Endothelial cell of umbilical vein (primary cell): ENCODE data around the gene KIAA1958. TPM values are rescaled to one million over a fixed set of nuclear protein-coding genes. Genes with fewer than 3 reads are reported as not detected.

Experiments
- BruUV-seq: library from RNA; stranded (reverse); fragments of 400-500 nt; replicated peaks from 2 replicates; lab custom pipeline; 2021; lab: Mats Ljungman, UMichigan
- CTCF ChIA-PET: fragments of 300-600, 350-600 bp; sonication (Branson Sonifier 250); formaldehyde crosslinking; loops from one replicate; lab custom pipeline; 2021; ENCODE audit warnings: antibody characterized with exemption, inconsistent platforms; lab: Charles Lee
- POLR2A ChIA-PET: fragments of 300-600, 350-600 bp; sonication (Branson Sonifier 250); formaldehyde crosslinking; loops from one replicate; lab custom pipeline; 2021; ENCODE audit warnings: antibody characterized with exemption, inconsistent platforms; lab: Charles Lee
- DNase-seq: peaks from one replicate; pipeline ENCODE4 v3.0.0-alpha.2; 2011; ENCODE audit warnings: low read depth, low spot score
- FAIRE-seq: peaks from 2 replicates; lab custom pipeline; 2011; peaks lifted over from hg19 to GRCh38; lab: Jason Lieb, UNC
- H2AFZ ChIP-seq: 2 replicates; pipeline ENCODE4 v1.6.0; 2012; ENCODE audit warnings: low read depth, low read length, control low read depth, inconsistent platforms
- H3K27ac ChIP-seq: 2 replicates; pipeline ENCODE4 v1.5.1; 2011; ENCODE audit warnings: low read depth, mild to moderate bottlenecking, control low read depth, low read length, moderate library complexity; ENCODE audit not compliant: insufficient read depth
- H3K27me3 ChIP-seq, 2 experiments: 2 replicates each; pipeline versions ENCODE4 v1.6.0 to v1.6.1; 2011; ENCODE audit warnings: low read length in 2 of 2, mixed read lengths in 1 of 2; ENCODE audit not compliant: control insufficient read depth in 2 of 2, insufficient read depth in 2 of 2
- H3K36me3 ChIP-seq, 2 experiments: 2 replicates in 1 of 2; 3 replicates in 1 of 2; pipeline ENCODE4 v1.5.1; 2011; ENCODE audit warnings: low read length in 2 of 2, mild to moderate bottlenecking in 1 of 2, moderate library complexity in 1 of 2; ENCODE audit not compliant: control insufficient read depth in 2 of 2, insufficient read depth in 2 of 2; ENCODE audit errors: extremely low read depth in 1 of 2
- H3K4me1 ChIP-seq: 3 replicates; pipeline ENCODE4 v1.5.1; 2011; ENCODE audit warnings: mild to moderate bottlenecking, low read length; ENCODE audit not compliant: control insufficient read depth, insufficient read depth; ENCODE audit errors: extremely low read depth
- H3K4me2 ChIP-seq: 2 replicates; pipeline ENCODE4 v1.6.1; 2011; ENCODE audit warnings: low read length, control low read depth, mixed read lengths; ENCODE audit not compliant: insufficient read depth
- H3K4me3 ChIP-seq, 3 experiments: fragments of 200-600 bp in 1 of 3; sonication (generic), shearing (Covaris generic) in 1 of 3; replicated peaks in 1 of 3; 2 replicates each; pipeline ENCODE4 v1.5.1; 2011 to 2016; ENCODE audit warnings: control low read depth in 3 of 3, low read length in 3 of 3, mild to moderate bottlenecking in 2 of 3, inconsistent platforms in 1 of 3, low read depth in 1 of 3, moderate library complexity in 1 of 3; ENCODE audit not compliant: insufficient read depth in 1 of 3
- H3K79me2 ChIP-seq: 2 replicates; pipeline ENCODE4 v1.6.0; 2012; ENCODE audit warnings: low read length, inconsistent platforms; ENCODE audit not compliant: control insufficient read depth, insufficient read depth
- H3K9ac ChIP-seq: replicated peaks from 2 replicates; pipeline ENCODE3; 2011; ENCODE audit warnings: low read length, control low read depth; ENCODE audit not compliant: insufficient read depth; ENCODE audit errors: extremely low read depth
- H3K9me1 ChIP-seq: replicated peaks from 3 replicates; pipeline ENCODE4 v1.6.0; 2011; ENCODE audit warnings: mild to moderate bottlenecking, low read length; ENCODE audit not compliant: control insufficient read depth, insufficient read depth; ENCODE audit errors: extremely low read depth
- H3K9me3 ChIP-seq: replicated peaks from 2 replicates; pipeline ENCODE4 v1.5.1; 2012; ENCODE audit warnings: low read length, inconsistent platforms; ENCODE audit not compliant: control insufficient read depth, insufficient read depth
- H4K20me1 ChIP-seq: replicated peaks from 2 replicates; pipeline ENCODE3; 2011; ENCODE audit warnings: mild to moderate bottlenecking, low read length; ENCODE audit not compliant: control insufficient read depth, insufficient read depth; ENCODE audit errors: extremely low read depth
- EZH2 ChIP-seq: IDR thresholded peaks from 2 replicates; pipeline ENCODE4 v1.6.1; 2012; ENCODE audit warnings: borderline replicate concordance, low read depth, mild to moderate bottlenecking, moderate library complexity, low read length, inconsistent platforms; ENCODE audit not compliant: severe bottlenecking
- FOS ChIP-seq: IDR thresholded peaks from 2 replicates; pipeline ENCODE4 v1.6.1; 2011; ENCODE audit warnings: mild to moderate bottlenecking, low read length, moderate library complexity, borderline replicate concordance; ENCODE audit not compliant: insufficient read depth
- GATA2 ChIP-seq: IDR thresholded peaks from 2 replicates; pipeline ENCODE4 v1.7.0; 2011; ENCODE audit warnings: low read depth, mild to moderate bottlenecking, moderate library complexity, mixed read lengths, low read length; ENCODE audit not compliant: insufficient read length, insufficient read depth
- JUN ChIP-seq: IDR thresholded peaks from 2 replicates; pipeline ENCODE4 v1.6.1; 2011; ENCODE audit warnings: borderline replicate concordance, low read depth; ENCODE audit not compliant: insufficient read length, insufficient read depth
- MYC ChIP-seq: IDR thresholded peaks from one replicate; pipeline ENCODE4 v1.6.1; 2011; ENCODE audit warnings: mild to moderate bottlenecking, low read depth, low read length
- POLR2A ChIP-seq: IDR thresholded peaks from 2 replicates; pipeline ENCODE4 v1.6.1; 2012; ENCODE audit warnings: low read depth, mild to moderate bottlenecking, control low read depth, low read length
- POLR2AphosphoS5 ChIP-seq: IDR thresholded peaks from 2 replicates; pipeline ENCODE4 v1.6.1; 2012; ENCODE audit warnings: low read depth, mild to moderate bottlenecking, control low read depth, low read length, moderate library complexity; ENCODE audit not compliant: insufficient read depth
- dilution Hi-C: fragments of 300-500 bp; cut with MboI; formaldehyde crosslinking; loops from one replicate; pipeline ENCODE4 v1.15.0; 2019; ENCODE audit warnings: low sequenced_read_pairs; ENCODE audit not compliant: extremely low pct_ligation_motif_present
- intact Hi-C: fragments of 100-400 bp; cut with micrococcal nuclease; formaldehyde crosslinking; loops from one replicate; pipeline ENCODE4 v1.10.0; 2022
- polyA plus RNA-seq, 4 experiments: library from polyadenylated mRNA; depleted of rRNA in 3 of 4; stranded (reverse) in 3 of 4; unstranded in 1 of 4; fragments of >200 nt; gene quantifications; 2 replicates each; pipeline versions ENCODE4 v1.2.1 to v1.2.3, GENCODE V29; 2011 to 2012; ENCODE audit warnings: missing spikeins in 1 of 4
- total RNA-seq: library from RNA; stranded (reverse); gene quantifications from 2 replicates; pipeline ENCODE4 v1.2.3, GENCODE V29; 2021
- TF ChIP-seq, protein P1 (sequence below), 2 donors: IDR thresholded peaks; 1 replicate in 1 of 2; 2 replicates in 1 of 2; pipeline ENCODE4 v1.5.1; 2011; ENCODE audit warnings: low read length in 2 of 2, mild to moderate bottlenecking in 2 of 2, moderate library complexity in 2 of 2, control low read depth in 1 of 2, inconsistent platforms in 1 of 2, low read depth in 1 of 2; ENCODE audit not compliant: insufficient read depth in 1 of 2; ENCODE audit errors: extremely low read depth in 1 of 2
- TF ChIP-seq, protein P2 (sequence below): IDR thresholded peaks from 2 replicates; pipeline ENCODE4 v1.6.1; 2011; ENCODE audit not compliant: insufficient read depth, insufficient read length

Gene KIAA1958
- total and polyA plus RNA-seq, 2 donors (not counting 3 experiments of a cell fraction or from before 2014, with no cell fraction given), result 1.7 to 5.0 TPM

DNA sequence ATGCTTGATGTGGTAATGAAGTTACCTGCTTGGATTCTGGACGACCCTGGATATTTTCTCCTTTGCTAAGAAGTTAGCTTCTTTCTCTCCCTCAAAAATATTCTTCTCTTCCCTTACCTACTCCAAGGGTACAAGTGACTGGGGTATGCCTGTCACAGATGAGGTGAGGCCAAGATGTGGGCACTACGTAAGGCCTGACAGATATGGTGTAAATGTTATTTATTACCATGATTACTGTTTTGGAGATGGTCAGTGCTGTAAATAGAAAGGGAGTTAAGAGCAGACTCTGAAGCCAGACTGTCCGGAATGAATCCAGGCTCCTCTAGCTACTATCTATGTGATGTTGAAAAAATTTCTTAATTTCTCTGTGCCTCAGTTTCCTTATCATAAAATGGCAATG is 1.1 kb upstream of the KIAA1958 start:
- ChIA-PET POLR2A (interaction anchor here (0.6 kb wide), 1 partner anchor 62 kb away, joined by 5 read pairs; no protein-coding TSS in a partner anchor), CTCF (interaction anchor here (0.8 to 2.0 kb wide), 3 partner anchors 9 to 23 kb away, joined by 3 to 9 read pairs (median 3); no protein-coding TSS in a partner anchor)
- Histone ChIP-seq H3K4me1 (peaks cover 4% of the 10 kb centered on the region), H3K4me3 (no peak overlapping the region), H3K27me3 (no peaks in the 10 kb centered on the region), H3K79me2 (peaks cover 2% of the 10 kb centered on the region), H3K36me3 (no peaks in the 10 kb centered on the region), H3K9me3 (no peaks in the 10 kb centered on the region), H3K4me2 (no peak overlapping the region), H3K9me1 (no peaks in the 10 kb centered on the region), H3K9ac (no peak overlapping the region), H2AFZ (no peak overlapping the region), H3K27ac (no peak overlapping the region), H4K20me1 (no peaks in the 10 kb centered on the region)
- no TSS peak for BruUV-seq
- TF ChIP-seq, protein P1, sequence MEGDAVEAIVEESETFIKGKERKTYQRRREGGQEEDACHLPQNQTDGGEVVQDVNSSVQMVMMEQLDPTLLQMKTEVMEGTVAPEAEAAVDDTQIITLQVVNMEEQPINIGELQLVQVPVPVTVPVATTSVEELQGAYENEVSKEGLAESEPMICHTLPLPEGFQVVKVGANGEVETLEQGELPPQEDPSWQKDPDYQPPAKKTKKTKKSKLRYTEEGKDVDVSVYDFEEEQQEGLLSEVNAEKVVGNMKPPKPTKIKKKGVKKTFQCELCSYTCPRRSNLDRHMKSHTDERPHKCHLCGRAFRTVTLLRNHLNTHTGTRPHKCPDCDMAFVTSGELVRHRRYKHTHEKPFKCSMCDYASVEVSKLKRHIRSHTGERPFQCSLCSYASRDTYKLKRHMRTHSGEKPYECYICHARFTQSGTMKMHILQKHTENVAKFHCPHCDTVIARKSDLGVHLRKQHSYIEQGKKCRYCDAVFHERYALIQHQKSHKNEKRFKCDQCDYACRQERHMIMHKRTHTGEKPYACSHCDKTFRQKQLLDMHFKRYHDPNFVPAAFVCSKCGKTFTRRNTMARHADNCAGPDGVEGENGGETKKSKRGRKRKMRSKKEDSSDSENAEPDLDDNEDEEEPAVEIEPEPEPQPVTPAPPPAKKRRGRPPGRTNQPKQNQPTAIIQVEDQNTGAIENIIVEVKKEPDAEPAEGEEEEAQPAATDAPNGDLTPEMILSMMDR (IDR thresholded peaks at IDR 0.05; ENCODE audit: extremely low read depth in 1 of 2, insufficient read depth in 1 of 2, low read depth in 1 of 2, low read length in 2 of 2), result no peak
- TF ChIP-seq GATA2 (no peak), MYC (no peak), FOS (no peak), EZH2 (no peak), POLR2A (no peak), JUN (no peak), POLR2AphosphoS5 (no peak)
- TF ChIP-seq, protein P2, sequence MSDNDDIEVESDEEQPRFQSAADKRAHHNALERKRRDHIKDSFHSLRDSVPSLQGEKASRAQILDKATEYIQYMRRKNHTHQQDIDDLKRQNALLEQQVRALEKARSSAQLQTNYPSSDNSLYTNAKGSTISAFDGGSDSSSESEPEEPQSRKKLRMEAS, result no peak
- intact Hi-C loops (loop anchor here (5.0 kb wide), 1 partner anchor 108 kb away; no protein-coding TSS in a partner anchor), dilution Hi-C loops (no loop called here)
- FAIRE-seq (no peak), DNase-seq (no peak)
